HepG2 (cell line): ENCODE measurements around the gene ZFYVE28. TPM values are rescaled to one million over a fixed set of nuclear protein-coding genes. Genes with fewer than 3 reads are reported as not detected.

ENCODE experiments used
- FOXA3 ChIP-seq: IDR thresholded peaks from 2 replicates; pipeline ENCODE4 v1.6.1; 2016; ENCODE audit warnings: missing genetic modification reagents, missing compliant biosample characterization
- FOXM1 ChIP-seq: sonication (generic); formaldehyde crosslinking; IDR thresholded peaks from 2 replicates; pipeline ENCODE4 v1.5.0; 2020; ENCODE audit warnings: missing genetic modification reagents
- GLMP ChIP-seq: sonication (generic); formaldehyde crosslinking; IDR thresholded peaks from 2 replicates; pipeline ENCODE4 v1.9.0; 2021; ENCODE audit warnings: missing genetic modification reagents, mild to moderate bottlenecking, borderline replicate concordance
- MAF1 ChIP-seq: sonication (generic); formaldehyde crosslinking; IDR thresholded peaks from 2 replicates; pipeline ENCODE4 v1.5.0; 2020; ENCODE audit warnings: missing genetic modification reagents, borderline replicate concordance
- MED1 ChIP-seq: sonication (generic); formaldehyde crosslinking; IDR thresholded peaks from 2 replicates; pipeline ENCODE4 v1.4.0; 2020; ENCODE audit warnings: missing genetic modification reagents
- MED8 ChIP-seq: sonication (generic); formaldehyde crosslinking; IDR thresholded peaks from 2 replicates; pipeline ENCODE4 v1.8.1; 2023; ENCODE audit warnings: mild to moderate bottlenecking, missing genetic modification reagents; ENCODE audit not compliant: insufficient replicate concordance
- NCOA5 ChIP-seq: sonication (generic); formaldehyde crosslinking; IDR thresholded peaks from 2 replicates; pipeline ENCODE4 v1.4.0; 2020; ENCODE audit warnings: missing genetic modification reagents
- NONO ChIP-seq, 2 experiments: fragments of 450-650 bp in 1 of 2; sonication (generic) in 1 of 2; formaldehyde crosslinking in 1 of 2; IDR thresholded peaks in 1 of 2; conservative IDR thresholded peaks in 1 of 2; 2 replicates each; pipeline versions ENCODE4 v1.6.1 to v1.8.0; 2017 to 2022; ENCODE audit warnings: mild to moderate bottlenecking in 1 of 2, missing genetic modification reagents in 1 of 2, moderate library complexity in 1 of 2
- NRL ChIP-seq: sonication (generic); formaldehyde crosslinking; IDR thresholded peaks from 2 replicates; pipeline ENCODE4 v1.5.0; 2020; ENCODE audit warnings: missing genetic modification reagents, mild to moderate bottlenecking, moderate library complexity, borderline replicate concordance
- PBX2 ChIP-seq: IDR thresholded peaks from 2 replicates; pipeline ENCODE4 v1.6.1; 2016; ENCODE audit warnings: control low read depth
- PHF8 ChIP-seq: sonication (generic); formaldehyde crosslinking; IDR thresholded peaks from 2 replicates; pipeline ENCODE4 v1.5.0; 2020; ENCODE audit warnings: missing genetic modification reagents
- PREB ChIP-seq: sonication (generic); formaldehyde crosslinking; IDR thresholded peaks from 2 replicates; pipeline ENCODE4 v1.4.0; 2020; ENCODE audit warnings: missing genetic modification reagents
- SIN3A ChIP-seq: IDR thresholded peaks from 2 replicates; pipeline ENCODE4 v1.6.1; 2011; ENCODE audit warnings: low read depth, mild to moderate bottlenecking, control low read depth, low read length, borderline replicate concordance
- SMYD3 ChIP-seq: sonication (generic); formaldehyde crosslinking; IDR thresholded peaks from 2 replicates; pipeline ENCODE4 v1.8.1; 2023; ENCODE audit warnings: mild to moderate bottlenecking, missing genetic modification reagents
- TBP ChIP-seq: sonication (generic); formaldehyde crosslinking; IDR thresholded peaks from 2 replicates; pipeline ENCODE4 v1.5.0; 2020; ENCODE audit warnings: missing genetic modification reagents
- THYN1 ChIP-seq: sonication (generic); formaldehyde crosslinking; IDR thresholded peaks from 2 replicates; pipeline ENCODE4 v1.8.1; 2023; ENCODE audit warnings: low read depth, mild to moderate bottlenecking, moderate library complexity, missing genetic modification reagents, borderline replicate concordance
- ZBTB20 ChIP-seq: sonication (generic); formaldehyde crosslinking; IDR thresholded peaks from 2 replicates; pipeline ENCODE4 v1.8.1; 2023; ENCODE audit warnings: missing genetic modification reagents, low read depth, mild to moderate bottlenecking, borderline replicate concordance
- ZBTB42 ChIP-seq: sonication (generic); formaldehyde crosslinking; IDR thresholded peaks from 2 replicates; pipeline ENCODE4 v1.5.0; 2020; ENCODE audit warnings: mild to moderate bottlenecking, missing genetic modification reagents
- ZKSCAN1 ChIP-seq: fragments of 150-350 bp; IDR thresholded peaks from 2 replicates; pipeline ENCODE4 v1.6.1; 2014; ENCODE audit warnings: low read length
- ZNF121 ChIP-seq: sonication (generic); formaldehyde crosslinking; IDR thresholded peaks from 2 replicates; pipeline ENCODE4 v1.5.0; 2020; ENCODE audit warnings: mild to moderate bottlenecking, missing genetic modification reagents
- ZNF33B ChIP-seq: sonication (generic); formaldehyde crosslinking; IDR thresholded peaks from 2 replicates; pipeline ENCODE4 v1.5.1; 2020; ENCODE audit warnings: mild to moderate bottlenecking, missing genetic modification reagents
- ZNF501 ChIP-seq: sonication (generic); formaldehyde crosslinking; IDR thresholded peaks from 2 replicates; pipeline ENCODE4 v1.5.1; 2020; ENCODE audit warnings: mild to moderate bottlenecking, moderate library complexity, missing genetic modification reagents
- ZNF543 ChIP-seq: sonication (generic); formaldehyde crosslinking; IDR thresholded peaks from 2 replicates; pipeline ENCODE4 v1.4.0; 2020; ENCODE audit warnings: mild to moderate bottlenecking, missing genetic modification reagents
- ZNF552 ChIP-seq: sonication (generic); formaldehyde crosslinking; IDR thresholded peaks from 2 replicates; pipeline ENCODE4 v1.9.0; 2022; ENCODE audit warnings: missing genetic modification reagents, mild to moderate bottlenecking, borderline replicate concordance
- ZNF614 ChIP-seq: IDR thresholded peaks from 2 replicates; pipeline ENCODE4 v1.6.1; 2018; ENCODE audit warnings: missing biosample characterization, missing genetic modification reagents, inconsistent platforms, borderline replicate concordance
- ZNF720 ChIP-seq: sonication (generic); formaldehyde crosslinking; IDR thresholded peaks from 2 replicates; pipeline ENCODE4 v1.4.0; 2020; ENCODE audit warnings: missing genetic modification reagents
- ZNF891 ChIP-seq: sonication (generic); formaldehyde crosslinking; IDR thresholded peaks from 2 replicates; pipeline ENCODE4 v1.5.0; 2020; ENCODE audit warnings: mild to moderate bottlenecking, missing genetic modification reagents
- ZSCAN25 ChIP-seq: sonication (generic); formaldehyde crosslinking; IDR thresholded peaks from 2 replicates; pipeline ENCODE4 v1.8.0; 2022; ENCODE audit warnings: mild to moderate bottlenecking, missing genetic modification reagents
- polyA plus RNA-seq, 8 experiments: library from polyadenylated mRNA; depleted of rRNA in 3 of 8; stranded (reverse) in 7 of 8; unstranded in 1 of 8; fragments of >200 nt; fragmentation: Illumina TruSeq in 4 of 8; extraction: Trizol in 4 of 8; gene quantifications; 2 replicates each; pipeline versions ENCODE4 v1.2.1 to v1.2.3, GENCODE V29; 2011 to 2016; ENCODE audit warnings: low read depth in 4 of 8, missing spikeins in 1 of 8, mixed read lengths in 1 of 8; ENCODE audit not compliant: insufficient read depth in 1 of 8
- total RNA-seq, 5 experiments: library from RNA; depleted of rRNA; stranded (reverse); fragments of >200 nt; fragmentation: Illumina TruSeq; extraction: Trizol; gene quantifications; 2 replicates each; pipeline ENCODE4 v1.2.3, GENCODE V29; 2016; ENCODE audit warnings: low read depth in 1 of 5

The ZFYVE28 gene
- total and polyA plus RNA-seq, 2 of the 13 experiments (the other 11 are each of a cell fraction or from before 2014, with no cell fraction given): 0.12 to 0.22 TPM

GRCh38 chr4:2418650-2419571, 466 bp upstream of the ZFYVE28 start, which contains the start of gene CFAP99 (continued):
- TF ChIP-seq ZNF501 (CRISPR knock-in tag) (no peak), NONO (IDR thresholded peaks at IDR 0.05) (no peak), NONO (CRISPR knock-in tag; conservative IDR thresholded peaks at IDR 0.05) (0 out of 2 replicates have a peak, but pooled peaks have one; percentile 37), FOXM1 (CRISPR knock-in tag) (no peak), FOXA3 (CRISPR knock-in tag) (0 out of 2 replicates have a peak, but pooled peaks have one; percentile 18), ZBTB20 (no peak), PBX2 (no peak), TBP (CRISPR knock-in tag) (peak; percentile 64; the same call in 1 of the 2 replicates), THYN1 (CRISPR knock-in tag) (no peak), NCOA5 (CRISPR knock-in tag) (no peak), ZNF552 (CRISPR knock-in tag) (no peak), ZNF543 (CRISPR knock-in tag) (no peak), ZNF720 (CRISPR knock-in tag) (no peak), ZNF891 (no peak), ZNF614 (CRISPR knock-in tag) (peak; percentile 33; the same call in 1 of the 2 replicates), ZBTB42 (CRISPR knock-in tag) (no peak), PHF8 (CRISPR knock-in tag) (no peak), SMYD3 (CRISPR knock-in tag) (no peak), MED8 (CRISPR knock-in tag) (no peak), ZNF121 (no peak), MED1 (CRISPR knock-in tag) (no peak), ZNF33B (CRISPR knock-in tag) (no peak), PREB (CRISPR knock-in tag) (no peak), SIN3A (peak; percentile 83; the same call in 1 of the 2 replicates), MAF1 (CRISPR knock-in tag) (no peak), ZSCAN25 (CRISPR knock-in tag) (no peak), NRL (CRISPR knock-in tag) (no peak), ZKSCAN1 (no peak), GLMP (no peak)
